HepG2 (cell line): ENCODE measurements around the gene TRAPPC4. TPM values are rescaled to one million over a fixed set of nuclear protein-coding genes. Genes with fewer than 3 reads are reported as not detected.
A peak's percentile ranks its signal among the peaks of the same experiment; 100 is the strongest.

Experiments used
- CENPX ChIP-seq: sonication (generic); formaldehyde crosslinking; IDR thresholded peaks from 2 replicates; pipeline ENCODE4 v1.9.0; 2021; ENCODE audit warnings: mild to moderate bottlenecking, missing genetic modification reagents, moderate library complexity
- ELF1 ChIP-seq: sonication (generic); formaldehyde crosslinking; IDR thresholded peaks from 2 replicates; pipeline ENCODE4 v1.4.0; 2020; ENCODE audit warnings: missing genetic modification reagents
- HNF4G ChIP-seq, 2 experiments: sonication (generic) in 1 of 2; formaldehyde crosslinking in 1 of 2; IDR thresholded peaks; 2 replicates each; pipeline versions ENCODE4 v1.4.0 to v1.6.1; 2011 to 2020; ENCODE audit warnings: borderline replicate concordance in 2 of 2, low read depth in 2 of 2, mild to moderate bottlenecking in 2 of 2, low read length in 1 of 2, missing genetic modification reagents in 1 of 2, moderate library complexity in 1 of 2
- JDP2 ChIP-seq: sonication (generic); formaldehyde crosslinking; IDR thresholded peaks from 2 replicates; pipeline ENCODE4 v1.8.1; 2022; ENCODE audit warnings: missing genetic modification reagents, borderline replicate concordance
- MEF2D ChIP-seq: sonication (generic); formaldehyde crosslinking; IDR thresholded peaks from 2 replicates; pipeline ENCODE4 v1.5.1; 2020; ENCODE audit warnings: mild to moderate bottlenecking, missing genetic modification reagents
- MZF1 ChIP-seq: sonication (generic); formaldehyde crosslinking; IDR thresholded peaks from 2 replicates; pipeline ENCODE4 v1.8.1; 2023; ENCODE audit warnings: mild to moderate bottlenecking, missing genetic modification reagents, borderline replicate concordance
- NCOA5 ChIP-seq: sonication (generic); formaldehyde crosslinking; IDR thresholded peaks from 2 replicates; pipeline ENCODE4 v1.4.0; 2020; ENCODE audit warnings: missing genetic modification reagents
- NPAS2 ChIP-seq: sonication (generic); formaldehyde crosslinking; IDR thresholded peaks from 2 replicates; pipeline ENCODE4 v1.8.0; 2022; ENCODE audit warnings: mild to moderate bottlenecking, missing genetic modification reagents, borderline replicate concordance
- REL ChIP-seq: sonication (generic); formaldehyde crosslinking; conservative IDR thresholded peaks from 2 replicates; pipeline ENCODE4 v1.8.0; 2022; ENCODE audit warnings: mild to moderate bottlenecking, missing genetic modification reagents, moderate library complexity
- ZC3H13 ChIP-seq: sonication (generic); formaldehyde crosslinking; IDR thresholded peaks from 2 replicates; pipeline ENCODE4 v1.8.1; 2023; ENCODE audit warnings: mild to moderate bottlenecking, missing genetic modification reagents, moderate library complexity
- ZFP41 ChIP-seq: sonication (generic); formaldehyde crosslinking; IDR thresholded peaks from 2 replicates; pipeline ENCODE4 v1.4.0; 2020; ENCODE audit warnings: mild to moderate bottlenecking, missing genetic modification reagents, borderline replicate concordance
- ZFYVE20 ChIP-seq: sonication (generic); formaldehyde crosslinking; IDR thresholded peaks from 2 replicates; pipeline ENCODE4 v1.8.0; 2023; ENCODE audit warnings: low read depth, mild to moderate bottlenecking, moderate library complexity, missing genetic modification reagents, borderline replicate concordance
- ZNF263 ChIP-seq: sonication (generic); formaldehyde crosslinking; IDR thresholded peaks from 2 replicates; pipeline ENCODE4 v1.4.0; 2020; ENCODE audit warnings: missing genetic modification reagents
- ZNF274 ChIP-seq: sonication (generic); formaldehyde crosslinking; IDR thresholded peaks from 2 replicates; pipeline ENCODE4 v1.5.1; 2020; ENCODE audit warnings: mild to moderate bottlenecking, missing genetic modification reagents
- ZNF678 ChIP-seq: sonication (generic); formaldehyde crosslinking; IDR thresholded peaks from 2 replicates; pipeline ENCODE4 v1.4.0; 2020; ENCODE audit warnings: mild to moderate bottlenecking, missing genetic modification reagents
- ZNF776 ChIP-seq: sonication (generic); formaldehyde crosslinking; IDR thresholded peaks from 2 replicates; pipeline ENCODE4 v1.4.0; 2020; ENCODE audit warnings: mild to moderate bottlenecking, missing genetic modification reagents
- ZNF83 ChIP-seq: sonication (generic); formaldehyde crosslinking; IDR thresholded peaks from 2 replicates; pipeline ENCODE4 v1.4.0; 2020; ENCODE audit warnings: missing genetic modification reagents, mild to moderate bottlenecking, borderline replicate concordance
- ZNF879 ChIP-seq: sonication (generic); formaldehyde crosslinking; IDR thresholded peaks from 2 replicates; pipeline ENCODE4 v1.8.1; 2023; ENCODE audit warnings: missing genetic modification reagents
- polyA plus RNA-seq, 8 experiments: library from polyadenylated mRNA; depleted of rRNA in 3 of 8; stranded (reverse) in 7 of 8; unstranded in 1 of 8; fragments of >200 nt; fragmentation: Illumina TruSeq in 4 of 8; extraction: Trizol in 4 of 8; gene quantifications; 2 replicates each; pipeline versions ENCODE4 v1.2.1 to v1.2.3, GENCODE V29; 2011 to 2016; ENCODE audit warnings: low read depth in 4 of 8, missing spikeins in 1 of 8, mixed read lengths in 1 of 8; ENCODE audit not compliant: insufficient read depth in 1 of 8
- total RNA-seq, 5 experiments: library from RNA; depleted of rRNA; stranded (reverse); fragments of >200 nt; fragmentation: Illumina TruSeq; extraction: Trizol; gene quantifications; 2 replicates each; pipeline ENCODE4 v1.2.3, GENCODE V29; 2016; ENCODE audit warnings: low read depth in 1 of 5
- TF ChIP-seq, protein P1 (sequence below): sonication (generic); formaldehyde crosslinking; IDR thresholded peaks from 2 replicates; pipeline ENCODE4 v1.4.0; 2020; ENCODE audit warnings: missing genetic modification reagents, borderline replicate concordance
- TF ChIP-seq, protein P2 (sequence below): sonication (generic); formaldehyde crosslinking; IDR thresholded peaks from 2 replicates; pipeline ENCODE4 v1.8.1; 2023; ENCODE audit warnings: mild to moderate bottlenecking, missing genetic modification reagents, borderline replicate concordance
- TF ChIP-seq, protein P3 (sequence below): IDR thresholded peaks from 2 replicates; pipeline ENCODE4 v1.4.0; 2020; ENCODE audit warnings: mild to moderate bottlenecking, missing genetic modification reagents
- TF ChIP-seq, protein P4 (sequence below): sonication (generic); formaldehyde crosslinking; IDR thresholded peaks from 2 replicates; pipeline ENCODE4 v1.5.0; 2020; ENCODE audit warnings: missing genetic modification reagents, mild to moderate bottlenecking, borderline replicate concordance

The TRAPPC4 gene
- total and polyA plus RNA-seq, 2 of the 13 experiments (the other 11 are each of a cell fraction or from before 2014, with no cell fraction given): 97.4 to 140 TPM

DNA sequence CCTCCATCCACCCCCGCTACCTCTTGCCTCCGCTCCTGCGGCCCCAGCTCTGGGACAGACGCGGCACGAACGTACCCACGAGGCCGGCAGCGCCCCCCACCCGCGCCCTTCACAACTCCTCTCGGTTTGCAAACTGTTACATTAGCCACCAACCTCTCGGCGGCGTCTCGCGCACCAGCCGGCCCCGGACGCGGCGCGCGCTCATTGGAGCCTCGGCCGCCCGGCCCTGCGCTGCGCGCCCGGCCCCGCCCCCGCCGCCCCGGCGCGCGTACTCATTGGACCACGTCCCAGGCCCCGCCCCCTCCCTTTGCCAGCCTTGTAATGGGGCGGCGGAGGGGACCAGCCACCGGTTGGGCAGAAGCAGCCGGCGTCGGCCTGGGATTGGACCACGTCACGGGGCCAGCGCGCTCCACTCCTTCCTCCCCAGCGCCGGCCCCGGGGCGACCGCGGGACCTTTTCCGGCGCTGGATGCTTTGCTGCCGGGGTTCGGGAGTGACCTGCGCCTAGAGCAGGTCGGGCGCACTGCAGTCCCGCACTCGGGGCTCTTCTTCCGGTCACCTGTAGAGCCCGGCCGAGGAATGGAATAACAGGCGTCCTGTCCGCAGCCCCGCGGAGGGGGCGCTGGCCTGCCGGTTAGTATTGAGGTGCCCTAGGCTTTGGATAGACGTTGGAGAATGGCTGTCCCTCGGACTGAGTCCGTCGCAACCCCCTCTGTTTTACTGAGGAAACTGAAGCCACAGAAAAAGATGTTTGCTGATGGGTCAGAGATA lies 38.6 kb downstream of the TRAPPC4 start, which contains the start of gene HYOU1 (continued):
- TF ChIP-seq REL (CRISPR knock-in tag) (no peak), ZNF263 (CRISPR knock-in tag) (peak; percentile 51; the same call in 1 of the 2 replicates), JDP2 (no peak), ZNF274 (CRISPR knock-in tag) (no peak), ZNF678 (CRISPR knock-in tag) (no peak), MEF2D (peak; percentile 55; the same call in 1 of the 2 replicates), NPAS2 (CRISPR knock-in tag) (no peak), ELF1 (CRISPR knock-in tag) (peak; percentile 79), HNF4G (IDR thresholded peaks at IDR 0.05; ENCODE audit: borderline replicate concordance, low read depth, low read length) (no peak), HNF4G (CRISPR knock-in tag; IDR thresholded peaks at IDR 0.05; ENCODE audit: borderline replicate concordance, low read depth) (no peak), ZNF879 (CRISPR knock-in tag) (no peak), NCOA5 (CRISPR knock-in tag) (no peak), ZNF83 (CRISPR knock-in tag) (no peak), CENPX (no peak), ZC3H13 (no peak), ZFP41 (CRISPR knock-in tag) (no peak), ZNF776 (no peak), ZFYVE20 (CRISPR knock-in tag) (no peak), MZF1 (CRISPR knock-in tag) (no peak)
- TF ChIP-seq, protein P1, sequence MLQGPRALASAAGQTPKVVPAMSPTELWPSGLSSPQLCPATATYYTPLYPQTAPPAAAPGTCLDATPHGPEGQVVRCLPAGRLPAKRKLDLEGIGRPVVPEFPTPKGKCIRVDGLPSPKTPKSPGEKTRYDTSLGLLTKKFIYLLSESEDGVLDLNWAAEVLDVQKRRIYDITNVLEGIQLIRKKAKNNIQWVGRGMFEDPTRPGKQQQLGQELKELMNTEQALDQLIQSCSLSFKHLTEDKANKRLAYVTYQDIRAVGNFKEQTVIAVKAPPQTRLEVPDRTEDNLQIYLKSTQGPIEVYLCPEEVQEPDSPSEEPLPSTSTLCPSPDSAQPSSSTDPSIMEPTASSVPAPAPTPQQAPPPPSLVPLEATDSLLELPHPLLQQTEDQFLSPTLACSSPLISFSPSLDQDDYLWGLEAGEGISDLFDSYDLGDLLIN (CRISPR knock-in tag): no peak
- TF ChIP-seq, protein P2, sequence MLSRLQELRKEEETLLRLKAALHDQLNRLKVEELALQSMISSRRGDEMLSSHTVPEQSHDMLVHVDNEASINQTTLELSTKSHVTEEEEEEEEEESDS (CRISPR knock-in tag): no peak
- TF ChIP-seq, protein P3, sequence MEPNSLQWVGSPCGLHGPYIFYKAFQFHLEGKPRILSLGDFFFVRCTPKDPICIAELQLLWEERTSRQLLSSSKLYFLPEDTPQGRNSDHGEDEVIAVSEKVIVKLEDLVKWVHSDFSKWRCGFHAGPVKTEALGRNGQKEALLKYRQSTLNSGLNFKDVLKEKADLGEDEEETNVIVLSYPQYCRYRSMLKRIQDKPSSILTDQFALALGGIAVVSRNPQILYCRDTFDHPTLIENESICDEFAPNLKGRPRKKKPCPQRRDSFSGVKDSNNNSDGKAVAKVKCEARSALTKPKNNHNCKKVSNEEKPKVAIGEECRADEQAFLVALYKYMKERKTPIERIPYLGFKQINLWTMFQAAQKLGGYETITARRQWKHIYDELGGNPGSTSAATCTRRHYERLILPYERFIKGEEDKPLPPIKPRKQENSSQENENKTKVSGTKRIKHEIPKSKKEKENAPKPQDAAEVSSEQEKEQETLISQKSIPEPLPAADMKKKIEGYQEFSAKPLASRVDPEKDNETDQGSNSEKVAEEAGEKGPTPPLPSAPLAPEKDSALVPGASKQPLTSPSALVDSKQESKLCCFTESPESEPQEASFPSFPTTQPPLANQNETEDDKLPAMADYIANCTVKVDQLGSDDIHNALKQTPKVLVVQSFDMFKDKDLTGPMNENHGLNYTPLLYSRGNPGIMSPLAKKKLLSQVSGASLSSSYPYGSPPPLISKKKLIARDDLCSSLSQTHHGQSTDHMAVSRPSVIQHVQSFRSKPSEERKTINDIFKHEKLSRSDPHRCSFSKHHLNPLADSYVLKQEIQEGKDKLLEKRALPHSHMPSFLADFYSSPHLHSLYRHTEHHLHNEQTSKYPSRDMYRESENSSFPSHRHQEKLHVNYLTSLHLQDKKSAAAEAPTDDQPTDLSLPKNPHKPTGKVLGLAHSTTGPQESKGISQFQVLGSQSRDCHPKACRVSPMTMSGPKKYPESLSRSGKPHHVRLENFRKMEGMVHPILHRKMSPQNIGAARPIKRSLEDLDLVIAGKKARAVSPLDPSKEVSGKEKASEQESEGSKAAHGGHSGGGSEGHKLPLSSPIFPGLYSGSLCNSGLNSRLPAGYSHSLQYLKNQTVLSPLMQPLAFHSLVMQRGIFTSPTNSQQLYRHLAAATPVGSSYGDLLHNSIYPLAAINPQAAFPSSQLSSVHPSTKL: peak; percentile 31; the same call in 1 of the 2 replicates
- TF ChIP-seq, protein P4, sequence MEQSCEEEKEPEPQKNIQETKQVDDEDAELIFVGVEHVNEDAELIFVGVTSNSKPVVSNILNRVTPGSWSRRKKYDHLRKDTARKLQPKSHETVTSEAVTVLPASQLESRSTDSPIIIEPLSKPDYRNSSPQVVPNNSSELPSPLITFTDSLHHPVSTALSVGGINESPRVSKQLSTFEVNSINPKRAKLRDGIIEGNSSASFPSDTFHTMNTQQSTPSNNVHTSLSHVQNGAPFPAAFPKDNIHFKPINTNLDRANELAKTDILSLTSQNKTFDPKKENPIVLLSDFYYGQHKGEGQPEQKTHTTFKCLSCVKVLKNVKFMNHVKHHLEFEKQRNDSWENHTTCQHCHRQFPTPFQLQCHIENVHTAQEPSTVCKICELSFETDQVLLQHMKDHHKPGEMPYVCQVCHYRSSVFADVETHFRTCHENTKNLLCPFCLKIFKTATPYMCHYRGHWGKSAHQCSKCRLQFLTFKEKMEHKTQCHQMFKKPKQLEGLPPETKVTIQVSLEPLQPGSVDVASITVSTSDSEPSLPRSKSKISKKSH (CRISPR knock-in tag): no peak
